GM12878 (cell line): Measurements from ENCODE around the gene SLC25A42. TPM values are rescaled to one million over a fixed set of nuclear protein-coding genes. Genes with fewer than 3 reads are reported as not detected.

Experiments used
- ATAC-seq: fragments of 200-7000 bp; cut with Tn5 transposase; 3 replicates; pipeline ENCODE4 v1.9.1; 2020; ENCODE audit warnings: mild to moderate bottlenecking, moderate library complexity
- BruUV-seq: library from RNA; stranded (reverse); fragments of 400-500 nt; replicated peaks from 2 replicates; lab custom pipeline; 2021; lab: Mats Ljungman, UMichigan
- CTCF ChIA-PET: fragments of 300-600 bp; sonication (Branson Sonifier 250); formaldehyde crosslinking; extraction: SDS; loops from one replicate; lab custom pipeline; 2021; ENCODE audit warnings: inconsistent platforms; lab: Yijun Ruan, JAX
- POLR2A ChIA-PET: fragments of 350-600 bp; formaldehyde crosslinking; extraction: SDS; loops from one replicate; lab custom pipeline; 2021; ENCODE audit warnings: inconsistent platforms; lab: Charles Lee
- RAD21 ChIA-PET: fragments of 300-600 bp; sonication (Branson Sonifier 250); formaldehyde crosslinking; loops from one replicate; lab custom pipeline; 2023; ENCODE audit warnings: antibody characterized with exemption; ENCODE audit not compliant: unreplicated experiment; lab: Charles Lee
- SMC1A ChIA-PET: fragments of 300-600 bp; sonication (Branson Sonifier 250); formaldehyde crosslinking; loops from one replicate; lab custom pipeline; 2023; ENCODE audit not compliant: unreplicated experiment, uncharacterized antibody; lab: Charles Lee
- DNase-seq: peaks from one replicate; pipeline ENCODE4 v3.0.0-alpha.2; 2011; ENCODE audit warnings: low read depth, low spot score
- FAIRE-seq: peaks from 3 replicates; lab custom pipeline; 2011; peaks lifted over from hg19 to GRCh38; lab: Jason Lieb, UNC
- H2AFZ ChIP-seq: 2 replicates; pipeline ENCODE4 v1.6.0; 2011; ENCODE audit warnings: low read depth, low read length, control low read depth; ENCODE audit not compliant: control insufficient read depth
- H3K27ac ChIP-seq: 2 replicates; pipeline ENCODE4 v1.5.1; 2011; ENCODE audit warnings: control low read depth; ENCODE audit not compliant: control insufficient read depth, insufficient read depth
- H3K27me3 ChIP-seq, 2 experiments: replicated peaks in 1 of 2; 2 replicates each; pipeline versions ENCODE4 v1.6.0 to v1.6.1; 2011; ENCODE audit warnings: low read length in 1 of 2; ENCODE audit not compliant: control insufficient read depth in 2 of 2, insufficient read depth in 2 of 2
- H3K36me3 ChIP-seq, 2 experiments: 2 replicates each; pipeline ENCODE4 v1.5.1; 2011; ENCODE audit warnings: low read length in 1 of 2; ENCODE audit not compliant: control insufficient read depth in 2 of 2, insufficient read depth in 2 of 2
- H3K4me1 ChIP-seq: 2 replicates; pipeline ENCODE4 v1.6.1; 2011; ENCODE audit warnings: mild to moderate bottlenecking, low read length, moderate library complexity, mixed read lengths; ENCODE audit not compliant: control insufficient read depth, insufficient read depth
- H3K4me2 ChIP-seq: 2 replicates; pipeline ENCODE4 v1.6.0; 2011; ENCODE audit warnings: control low read depth; ENCODE audit not compliant: control insufficient read depth, insufficient read depth
- H3K4me3 ChIP-seq: fragments of 200-600 bp; sonication (generic); 2 replicates; pipeline ENCODE4 v1.5.1; 2016
- H3K79me2 ChIP-seq: 2 replicates; pipeline ENCODE4 v1.6.0; 2011; ENCODE audit warnings: low read length; ENCODE audit not compliant: control insufficient read depth, insufficient read depth
- H3K9ac ChIP-seq: 2 replicates; pipeline ENCODE4 v1.8.0; 2011; ENCODE audit warnings: low read length, control low read depth, mixed read lengths; ENCODE audit not compliant: control insufficient read depth, insufficient read depth
- H3K9me3 ChIP-seq: replicated peaks from 3 replicates; pipeline ENCODE4 v1.5.1; 2011; ENCODE audit warnings: mild to moderate bottlenecking, low read length; ENCODE audit not compliant: control insufficient read depth, insufficient read depth
- H4K20me1 ChIP-seq: 2 replicates; pipeline ENCODE4 v1.6.0; 2011; ENCODE audit not compliant: control insufficient read depth, insufficient read depth
- DPF2 ChIP-seq: fragments of 450-650 bp; IDR thresholded peaks from 2 replicates; pipeline ENCODE4 v1.6.1; 2017; ENCODE audit warnings: mild to moderate bottlenecking
- EGR1 ChIP-seq, 2 experiments: IDR thresholded peaks; 1 replicate in 1 of 2; 2 replicates in 1 of 2; pipeline ENCODE4 v1.6.1; 2011 to 2012; ENCODE audit warnings: low read depth in 2 of 2, low read length in 2 of 2, borderline replicate concordance in 1 of 2, mild to moderate bottlenecking in 1 of 2, moderate library complexity in 1 of 2
- HDAC2 ChIP-seq: fragments of 200-600 bp; sonication (generic); IDR thresholded peaks from 2 replicates; pipeline ENCODE4 v1.6.1; 2017
- KDM1A ChIP-seq: fragments of 200-600 bp; sonication (generic); IDR thresholded peaks from 2 replicates; pipeline ENCODE4 v1.6.1; 2016; ENCODE audit warnings: borderline replicate concordance
- MTA3 ChIP-seq: IDR thresholded peaks from 2 replicates; pipeline ENCODE4 v1.6.1; 2012; ENCODE audit warnings: low read length, inconsistent platforms, borderline replicate concordance
- NFYB ChIP-seq: IDR thresholded peaks from 2 replicates; pipeline ENCODE4 v1.6.1; 2011; ENCODE audit warnings: low read depth, mild to moderate bottlenecking, low read length, improper control_type of control experiment, moderate library complexity; ENCODE audit not compliant: insufficient read depth
- NR2F1 ChIP-seq: fragments of 450-650 bp; conservative IDR thresholded peaks from 2 replicates; pipeline ENCODE4 v1.6.1; 2017; ENCODE audit warnings: mild to moderate bottlenecking
- SREBF1 ChIP-seq: IDR thresholded peaks from 2 replicates; pipeline ENCODE4 v1.6.1; 2012; ENCODE audit warnings: mild to moderate bottlenecking, low read length
- TAF1 ChIP-seq: IDR thresholded peaks from 2 replicates; pipeline ENCODE4 v1.6.1; 2011; ENCODE audit warnings: mild to moderate bottlenecking, low read depth, low read length, borderline replicate concordance
- TCF12 ChIP-seq: IDR thresholded peaks from 2 replicates; pipeline ENCODE4 v1.6.1; 2011; ENCODE audit warnings: low read depth, mild to moderate bottlenecking, low read length
- USF2 ChIP-seq: IDR thresholded peaks from 2 replicates; pipeline ENCODE4 v1.6.1; 2011; ENCODE audit warnings: low read depth, low read length, improper control_type of control experiment, borderline replicate concordance
- ZNF217 ChIP-seq: fragments of 450-650 bp; IDR thresholded peaks from 2 replicates; pipeline ENCODE4 v1.6.1; 2017; ENCODE audit warnings: antibody characterized with exemption, mild to moderate bottlenecking
- WGBS: methylation state at CpG from one replicate; pipeline ENCODE4 v1.1.6; 2016; ENCODE audit warnings: low lambda C conversion rate; ENCODE audit not compliant: insufficient replicate concordance, insufficient coverage; ENCODE audit errors: missing lambda C conversion rate; 5-methylcytosine and 5-hydroxymethylcytosine counted together
- in situ Hi-C: fragments of 300-500 bp; cut with MboI; formaldehyde crosslinking; loops from 9 replicates; pipeline ENCODE4 v1.14.3; 2018; ENCODE audit warnings: mixed read lengths
- intact Hi-C: fragments of 100-400 bp; cut with micrococcal nuclease; formaldehyde crosslinking; loops from one replicate; pipeline ENCODE4 v1.14.2; 2022; ENCODE audit not compliant: unreplicated experiment
- polyA plus RNA-seq, 11 experiments: library from polyadenylated mRNA; depleted of rRNA in 4 of 11; unstranded in 6 of 11; stranded (reverse) in 5 of 11; fragments of >200 nt; fragmentation: Nextera tagmentation in 4 of 11; fragmentation: Illumina TruSeq in 1 of 11; extraction: Ambion mirVana in 4 of 11; extraction: Trizol in 1 of 11; gene quantifications; 1 replicate in 1 of 11; 2 replicates in 10 of 11; pipeline versions ENCODE4 v1.2.1 to v1.2.3, GENCODE V29; 2011 to 2016; ENCODE audit warnings: inconsistent platforms in 2 of 11, missing spikeins in 2 of 11, low read depth in 1 of 11
- total RNA-seq, 4 experiments: library from RNA; depleted of rRNA in 3 of 4; stranded (reverse); fragments of >200 nt in 3 of 4; fragmentation: Illumina TruSeq in 1 of 4; extraction: Trizol in 1 of 4; gene quantifications; 2 replicates each; pipeline versions ENCODE4 v1.2.1 to v1.2.3, GENCODE V29; 2013 to 2021
- TF ChIP-seq, protein P1 (sequence below): fragments of 150-350 bp; IDR thresholded peaks from 2 replicates; pipeline ENCODE4 v1.6.1; 2016; ENCODE audit warnings: low read depth, low read length

The SLC25A42 gene
- total and polyA plus RNA-seq, 10 of the 15 experiments (the other 5 are each of a cell fraction or from before 2014, with no cell fraction given), result 0.24 to 19.2 (median 9.6) TPM

- Histone ChIP-seq H3K79me2 (no peaks in the 10 kb centered on the region), H3K9ac (no peak overlapping the region), H3K36me3 (peaks cover 23 to 30% of the 10 kb centered on the region in 2 experiments), H2AFZ (no peak overlapping the region), H3K4me2 (no peak overlapping the region)
- BruUV-seq, result no TSS peak
- TF ChIP-seq USF2, result no peak
- TF ChIP-seq EGR1 (IDR thresholded peaks at IDR 0.05; ENCODE audit: borderline replicate concordance in 1 of 2, low read depth in 2 of 2, low read length in 2 of 2), result no peak
- TF ChIP-seq, protein P1, sequence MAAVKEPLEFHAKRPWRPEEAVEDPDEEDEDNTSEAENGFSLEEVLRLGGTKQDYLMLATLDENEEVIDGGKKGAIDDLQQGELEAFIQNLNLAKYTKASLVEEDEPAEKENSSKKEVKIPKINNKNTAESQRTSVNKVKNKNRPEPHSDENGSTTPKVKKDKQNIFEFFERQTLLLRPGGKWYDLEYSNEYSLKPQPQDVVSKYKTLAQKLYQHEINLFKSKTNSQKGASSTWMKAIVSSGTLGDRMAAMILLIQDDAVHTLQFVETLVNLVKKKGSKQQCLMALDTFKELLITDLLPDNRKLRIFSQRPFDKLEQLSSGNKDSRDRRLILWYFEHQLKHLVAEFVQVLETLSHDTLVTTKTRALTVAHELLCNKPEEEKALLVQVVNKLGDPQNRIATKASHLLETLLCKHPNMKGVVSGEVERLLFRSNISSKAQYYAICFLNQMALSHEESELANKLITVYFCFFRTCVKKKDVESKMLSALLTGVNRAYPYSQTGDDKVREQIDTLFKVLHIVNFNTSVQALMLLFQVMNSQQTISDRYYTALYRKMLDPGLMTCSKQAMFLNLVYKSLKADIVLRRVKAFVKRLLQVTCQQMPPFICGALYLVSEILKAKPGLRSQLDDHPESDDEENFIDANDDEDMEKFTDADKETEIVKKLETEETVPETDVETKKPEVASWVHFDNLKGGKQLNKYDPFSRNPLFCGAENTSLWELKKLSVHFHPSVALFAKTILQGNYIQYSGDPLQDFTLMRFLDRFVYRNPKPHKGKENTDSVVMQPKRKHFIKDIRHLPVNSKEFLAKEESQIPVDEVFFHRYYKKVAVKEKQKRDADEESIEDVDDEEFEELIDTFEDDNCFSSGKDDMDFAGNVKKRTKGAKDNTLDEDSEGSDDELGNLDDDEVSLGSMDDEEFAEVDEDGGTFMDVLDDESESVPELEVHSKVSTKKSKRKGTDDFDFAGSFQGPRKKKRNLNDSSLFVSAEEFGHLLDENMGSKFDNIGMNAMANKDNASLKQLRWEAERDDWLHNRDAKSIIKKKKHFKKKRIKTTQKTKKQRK, result no peak
- TF ChIP-seq ZNF217, result no peak
- TF ChIP-seq TCF12, result no peak
- no peak for TF ChIP-seq HDAC2
- TF ChIP-seq KDM1A, result no peak
- no peak for TF ChIP-seq TAF1
- no peak for TF ChIP-seq DPF2
- TF ChIP-seq SREBF1, result no peak
- no peak for TF ChIP-seq MTA3
- TF ChIP-seq NFYB, result no peak
- TF ChIP-seq NR2F1, result no peak
- TF ChIP-seq, all 136 proteins: peak for 0
- ATAC-seq (no peak), DNase-seq (no peak), FAIRE-seq (no peak)
- in situ Hi-C loops (no loop called here), intact Hi-C loops (loop anchor here (5.0 kb wide), 1 partner anchor 62 kb away; no protein-coding TSS in a partner anchor)
- Histone ChIP-seq H3K9me3 (no peaks in the 10 kb centered on the region), H3K27me3 (no peaks in the 10 kb centered on the region), H4K20me1 (no peaks in the 10 kb centered on the region; the same call in 1 of the 2 replicates), H3K4me1 (no peaks in the 10 kb centered on the region), H3K4me3 (no peak overlapping the region), H3K27ac (no peak overlapping the region)
- 85% methylated on average over 2 of the region's 2 CpGs for WGBS
- ChIA-PET SMC1A (interaction anchor here (0.8 kb wide), 1 partner anchor 79 kb away, joined by 3 read pairs; no protein-coding TSS in a partner anchor), CTCF (interaction anchor here (1.0 to 1.6 kb wide), 3 partner anchors 90 to 264 kb away, joined by 3 to 9 read pairs (median 7); no protein-coding TSS in a partner anchor), POLR2A (no interaction called here), RAD21 (no interaction called here)
Measured at GRCh38 chr19:19050731-19051130, 13.1 kb upstream of the SLC25A42 start.
